GM18526 (cell line): Measurements from ENCODE around the gene CLK1.

Source experiments
- POLR2A ChIP-seq: IDR thresholded peaks from 3 replicates; pipeline ENCODE4 v1.6.1; 2011; ENCODE audit not compliant: insufficient read length; ENCODE audit errors: extremely low read depth

The CLK1 gene

DNA sequence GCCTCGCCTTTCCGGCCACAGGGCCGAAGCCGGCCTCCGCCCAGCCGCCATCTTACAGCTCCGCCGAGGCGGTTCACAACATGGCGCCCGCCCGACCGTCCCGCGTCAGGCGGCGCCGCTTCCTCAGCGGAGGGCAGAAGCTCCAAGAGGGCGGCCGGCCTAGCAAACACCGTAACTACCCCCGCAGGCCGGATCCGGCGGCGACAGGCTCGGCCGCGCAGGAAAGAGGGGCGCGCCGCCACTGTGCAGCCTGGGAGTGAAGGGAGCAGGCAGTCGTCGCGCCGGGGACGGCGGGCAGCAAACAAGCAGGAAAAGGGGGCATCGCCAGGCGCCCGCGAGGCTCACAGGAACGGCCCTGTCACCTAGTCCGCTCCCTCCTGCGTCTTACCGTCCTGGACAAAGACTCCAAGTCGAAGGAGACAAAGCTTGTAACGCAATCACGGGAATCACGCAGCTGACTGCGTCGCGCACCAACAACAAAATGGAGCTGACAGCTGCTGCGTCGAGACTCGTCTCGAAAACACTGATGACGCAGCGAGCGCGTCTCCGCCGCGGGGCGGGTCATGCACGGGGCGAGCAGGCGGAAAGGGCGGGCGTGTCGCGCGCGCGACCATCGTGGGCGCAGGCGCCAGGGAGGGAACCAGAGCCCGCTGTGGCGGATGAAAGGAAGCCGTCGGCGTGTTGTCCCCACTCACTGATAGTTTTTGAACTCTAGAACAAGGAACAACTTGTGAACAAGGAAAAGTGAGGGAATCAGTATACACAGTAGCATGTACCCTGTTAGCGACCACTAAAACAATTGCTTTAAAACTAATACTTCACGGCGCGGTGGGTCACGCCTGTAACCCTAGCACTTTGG, at the start of gene CLK1:
Gene CLK1 (minus strand): TSS at position 483 of the 859 bp plus-strand sequence. CDS start 2,796 bp downstream, outside the sequence.
- TF ChIP-seq POLR2A: peak; percentile 98

DNA sequence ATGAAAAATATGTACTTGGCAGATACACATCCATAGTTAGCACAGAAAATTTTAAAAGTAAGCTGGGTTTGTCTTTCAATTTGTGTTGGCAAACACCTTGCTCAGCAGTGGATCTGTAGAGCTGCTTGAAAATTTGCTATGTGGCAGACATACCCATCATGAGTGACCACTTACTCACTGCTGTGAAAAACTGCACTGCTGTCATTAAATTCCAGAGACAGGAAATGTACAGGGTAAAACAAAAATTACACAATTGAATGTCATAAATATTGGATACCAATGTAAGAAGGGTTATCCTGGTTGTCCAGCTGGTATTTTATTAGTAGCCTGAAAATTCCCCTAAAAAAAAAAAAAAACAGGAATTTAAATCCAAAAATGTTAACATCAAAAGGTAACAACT, 49.2 kb upstream of the CLK1 start:
- TF ChIP-seq POLR2A: no peak

DNA sequence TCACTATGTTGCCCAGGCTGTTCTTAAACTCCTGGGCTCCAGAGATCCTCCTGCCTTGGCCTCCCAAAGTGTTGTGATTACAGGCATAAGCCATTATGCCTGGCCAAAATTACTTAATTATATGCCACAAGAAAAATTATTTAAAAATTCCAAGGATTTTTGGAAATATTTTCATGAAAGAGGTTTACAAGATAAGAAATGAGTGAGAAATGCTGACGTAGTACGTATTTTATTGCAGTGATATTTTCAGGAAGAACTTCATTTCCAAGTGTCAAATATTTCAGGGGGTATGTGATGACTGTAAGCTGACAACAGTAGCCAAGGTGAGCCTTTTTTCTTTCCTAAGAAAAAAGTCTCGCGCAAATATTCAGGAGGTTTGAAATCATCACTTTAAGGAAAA, 45.5 kb upstream of the CLK1 start:
- TF ChIP-seq POLR2A: no peak

DNA sequence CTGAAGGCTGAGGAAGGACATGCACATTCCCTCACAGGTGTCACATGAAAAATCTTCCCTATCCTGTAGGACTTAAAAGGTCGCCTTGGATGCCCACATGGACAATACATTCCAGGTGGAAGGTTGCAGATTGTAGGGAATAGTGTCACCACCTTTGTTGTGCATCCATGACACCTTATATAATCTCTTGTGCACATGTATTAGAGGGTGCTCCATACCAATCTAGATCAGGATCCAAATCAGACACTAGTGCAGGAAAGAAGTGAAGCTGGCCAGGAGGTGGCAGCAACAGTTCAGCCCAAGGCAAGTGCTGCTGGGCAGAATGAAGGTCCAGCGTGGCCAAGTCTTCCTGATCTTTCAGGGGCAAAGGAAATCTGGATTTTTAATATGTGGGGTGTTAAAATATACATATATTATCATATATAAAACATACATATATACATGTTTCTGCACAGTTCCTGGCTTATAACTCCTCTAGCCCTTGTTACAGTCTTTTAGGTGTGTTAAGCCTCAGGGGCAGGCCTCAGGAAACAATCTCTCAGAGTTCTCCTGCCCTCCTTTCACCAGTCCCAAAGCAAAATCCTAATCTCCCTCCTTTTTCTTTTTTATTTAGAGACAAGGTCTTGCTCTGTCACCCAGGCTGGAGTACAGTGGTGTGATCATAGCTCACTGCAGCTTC, 41.3 kb upstream of the CLK1 start:
- no peak for TF ChIP-seq POLR2A

DNA sequence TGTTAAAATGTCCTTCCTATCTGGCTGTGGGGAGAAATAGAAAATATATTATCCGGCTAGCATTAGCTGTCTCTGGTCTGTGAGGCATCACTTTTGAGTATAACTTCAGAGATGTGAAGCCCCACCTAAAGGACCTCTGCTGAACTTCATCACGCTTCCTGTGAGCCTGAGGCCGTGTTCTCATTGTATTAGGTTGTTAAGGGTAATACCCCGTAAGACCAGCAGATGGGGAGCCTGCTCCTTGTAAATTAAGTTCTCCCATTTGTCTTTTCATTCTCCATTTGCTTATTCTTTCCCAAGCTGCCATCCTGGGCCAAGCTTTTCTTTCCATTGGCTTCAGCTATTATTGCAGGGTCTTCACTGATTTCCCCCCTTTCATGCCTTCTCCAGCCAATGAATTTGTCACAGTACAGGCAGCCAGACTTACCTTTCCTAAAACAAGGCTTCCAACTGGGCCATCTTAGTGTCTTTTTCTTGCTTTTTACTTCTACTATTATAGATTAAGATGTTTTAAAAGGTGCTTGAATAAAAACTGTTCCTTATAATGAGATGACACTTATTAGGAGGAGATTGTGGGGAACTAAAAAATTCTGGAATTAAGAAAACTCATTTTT, 37.1 kb upstream of the CLK1 start:
- no peak for TF ChIP-seq POLR2A

DNA sequence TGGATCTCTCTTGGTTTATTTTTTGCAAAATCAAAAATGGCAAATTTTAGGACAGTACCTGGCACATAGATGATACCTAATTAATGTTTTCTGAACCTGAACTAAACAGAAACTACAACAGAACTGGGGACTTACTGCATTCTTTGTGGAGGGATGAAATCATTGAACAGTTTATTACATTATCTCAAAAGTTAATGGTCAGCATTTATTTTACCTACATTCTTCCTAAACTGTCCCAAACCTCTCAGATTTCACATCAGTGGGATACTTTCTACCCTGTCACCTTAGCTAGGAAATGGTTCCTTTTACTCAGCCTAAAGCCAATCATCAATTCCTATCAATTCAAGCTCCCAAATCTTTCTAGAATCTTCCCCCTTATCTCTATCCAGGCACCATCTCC, 35.0 kb upstream of the CLK1 start:
- TF ChIP-seq POLR2A: no peak

DNA sequence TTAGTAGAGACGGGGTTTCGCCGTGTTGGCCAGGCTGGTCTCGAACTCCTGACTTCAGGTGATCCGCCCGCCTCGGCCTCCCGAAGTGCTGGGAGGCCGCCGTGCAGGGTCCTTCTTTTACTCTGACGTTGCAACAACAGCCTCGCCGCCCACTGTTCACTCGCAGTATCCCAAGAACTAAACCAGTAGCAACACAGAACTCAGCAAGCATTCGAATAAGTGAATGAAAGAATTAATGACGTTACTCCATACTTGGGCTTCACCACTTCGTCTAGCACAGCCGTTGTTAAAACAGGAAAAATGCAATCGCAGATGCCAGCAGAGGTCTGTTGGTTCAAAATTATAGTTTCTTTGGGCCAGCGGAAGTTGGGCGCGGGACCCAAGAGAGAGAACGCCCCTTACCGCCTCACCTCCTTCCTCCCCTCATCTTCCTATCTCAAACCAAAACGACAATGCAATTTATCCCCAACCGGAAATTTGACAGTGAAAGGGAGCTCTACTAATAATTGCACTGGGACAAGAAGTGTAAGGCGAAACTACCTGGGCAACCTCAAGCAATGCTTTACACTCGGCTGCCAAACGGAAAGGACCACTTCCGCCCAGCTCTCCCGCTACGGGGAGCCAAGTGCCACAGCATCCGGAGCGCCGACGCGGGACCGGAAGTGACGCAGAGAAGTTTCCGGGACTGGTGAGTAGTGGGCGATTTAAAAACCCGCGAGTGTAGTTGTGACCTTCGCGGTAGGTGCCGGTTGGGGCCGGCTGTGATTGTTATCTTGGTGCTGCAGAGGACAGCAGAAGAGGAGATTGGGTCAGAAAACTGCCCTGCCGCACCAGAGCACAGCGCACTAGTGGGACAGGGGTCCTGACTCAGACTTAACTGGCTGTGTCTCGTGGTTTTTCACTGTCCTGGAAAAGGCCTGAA, 24.5 kb upstream of the CLK1 start, which contains the start of the genes NIF3L1 and PPIL3:
Gene NIF3L1 (plus strand): TSS at position 668 of the 922 bp plus-strand sequence. CDS start 2,573 bp downstream, outside the sequence.
Gene PPIL3 (minus strand): TSS at position 374 of the 922 bp plus-strand sequence. CDS start 1,462 bp downstream, outside the sequence.
- TF ChIP-seq POLR2A: no peak

DNA sequence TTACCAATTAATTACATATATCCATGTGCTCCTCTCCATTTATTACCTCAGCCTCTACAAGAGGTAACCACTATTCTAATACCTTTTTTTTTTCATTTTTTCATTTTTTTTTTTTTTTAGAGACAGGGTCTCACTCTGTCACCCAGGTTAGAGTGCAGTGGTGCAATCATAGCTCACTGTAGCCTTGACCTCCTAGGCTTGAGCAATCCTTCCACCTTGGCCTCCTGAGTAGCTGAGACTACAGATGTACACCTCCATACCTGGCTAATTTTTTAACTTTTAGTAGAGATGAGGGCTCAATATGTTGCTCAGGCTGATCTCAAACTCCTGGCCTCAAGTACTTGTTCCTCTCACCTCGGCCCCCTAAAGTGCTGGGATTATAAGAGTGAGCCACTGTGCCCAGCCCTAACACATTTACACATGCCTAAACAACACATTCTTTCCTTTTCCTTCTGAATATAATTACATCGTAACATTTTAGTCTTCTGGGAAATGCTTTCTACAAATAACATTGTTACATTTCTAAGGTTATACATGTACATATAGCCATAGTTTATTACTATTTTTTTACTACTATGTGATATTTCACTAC, 13.9 kb upstream of the CLK1 start:
- no peak for TF ChIP-seq POLR2A

DNA sequence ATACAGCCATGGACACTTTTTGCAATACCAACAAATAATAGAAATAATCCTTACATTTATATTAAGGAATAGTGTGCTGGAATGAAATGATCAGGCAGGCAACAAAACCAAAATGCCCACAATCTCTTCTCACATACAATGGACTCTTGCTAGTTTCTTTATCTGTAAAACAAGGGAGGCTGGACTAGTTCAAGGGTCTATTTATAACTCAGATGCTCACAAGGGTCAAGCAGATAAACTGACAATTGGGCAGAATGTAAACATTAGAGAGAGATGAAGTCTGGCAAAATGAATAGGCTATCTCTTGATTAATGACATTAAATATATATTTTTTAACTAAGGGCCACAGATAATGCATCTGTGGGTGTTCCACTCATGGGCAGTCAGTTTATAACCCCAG, 13.0 kb upstream of the CLK1 start:
- no peak for TF ChIP-seq POLR2A

DNA sequence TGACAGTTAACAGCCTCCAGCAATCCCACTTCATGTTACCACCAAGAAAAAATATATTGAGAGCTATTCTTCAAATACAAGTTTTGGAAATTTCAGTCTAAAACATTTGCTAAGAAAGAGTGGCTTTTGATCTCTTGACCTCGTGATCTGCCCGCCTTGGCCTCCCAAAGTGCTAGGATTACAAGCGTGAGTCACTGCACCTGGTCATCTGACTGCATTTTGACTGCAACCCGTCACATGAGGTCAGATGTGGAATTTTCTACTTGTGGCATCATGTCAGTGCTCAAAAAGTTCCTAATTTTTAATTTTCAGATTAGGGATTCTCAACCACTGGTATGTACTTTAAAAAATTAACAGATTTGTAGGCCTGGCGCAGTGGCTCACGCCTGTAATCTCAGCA, 9.1 kb upstream of the CLK1 start:
- no peak for TF ChIP-seq POLR2A

DNA sequence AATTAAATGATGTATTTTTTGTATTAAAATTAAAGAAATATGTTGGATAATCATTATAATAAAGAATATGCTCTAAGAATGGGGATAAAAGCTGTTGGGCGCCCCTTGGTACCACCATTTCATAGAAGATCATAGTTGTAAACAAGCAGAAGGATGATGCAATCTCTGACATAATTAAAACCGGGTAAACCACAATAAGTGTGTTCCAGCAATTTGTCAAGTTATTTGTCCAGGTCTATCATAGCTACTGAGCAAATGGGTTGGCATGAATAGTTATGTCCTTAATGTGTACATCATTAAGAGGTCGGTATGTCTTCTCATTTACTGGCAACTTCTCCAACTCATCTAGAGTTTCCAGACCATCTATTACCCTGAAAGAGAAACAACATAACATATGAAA, 6.7 kb upstream of the CLK1 start:
- TF ChIP-seq POLR2A: no peak

DNA sequence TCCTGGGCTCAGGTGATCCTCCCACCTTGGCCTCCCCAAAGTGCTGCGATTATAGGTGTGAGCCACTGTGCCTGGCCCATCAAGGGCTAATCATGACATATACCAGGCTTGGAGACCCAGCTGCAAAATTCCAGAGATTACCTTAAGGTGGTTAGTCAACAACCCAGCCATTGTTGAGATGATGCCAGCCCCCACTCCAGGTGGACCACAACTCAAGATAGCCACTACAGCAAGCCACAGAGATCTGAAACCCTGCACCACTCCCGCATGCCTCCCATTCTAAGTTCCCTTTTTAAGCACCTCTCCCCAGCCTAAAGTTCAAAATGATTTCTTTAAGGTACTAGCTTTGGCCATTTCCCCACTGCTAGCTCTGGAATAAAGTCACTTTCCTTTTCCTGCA, 4.6 kb upstream of the CLK1 start:
- TF ChIP-seq POLR2A: no peak

DNA sequence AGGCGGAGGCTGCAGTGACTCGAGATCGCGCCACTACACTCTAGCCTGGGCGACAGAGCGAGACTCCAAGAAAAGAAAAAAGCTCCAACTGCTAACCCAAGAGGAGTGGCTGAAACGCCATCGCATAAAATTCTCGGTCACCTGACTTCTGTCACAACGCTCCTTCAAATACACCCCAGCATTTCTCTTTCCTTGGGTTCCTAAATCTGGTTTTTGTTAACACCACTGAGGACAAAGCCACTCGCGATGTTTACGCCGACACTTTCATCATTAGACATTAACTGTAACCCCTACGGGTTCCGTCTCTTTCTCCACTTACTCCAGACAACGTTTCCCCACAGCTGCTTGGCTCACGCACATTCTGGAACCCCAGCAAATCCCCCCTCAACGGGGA, 679 bp downstream of the CLK1 start:
- no peak for TF ChIP-seq POLR2A

DNA sequence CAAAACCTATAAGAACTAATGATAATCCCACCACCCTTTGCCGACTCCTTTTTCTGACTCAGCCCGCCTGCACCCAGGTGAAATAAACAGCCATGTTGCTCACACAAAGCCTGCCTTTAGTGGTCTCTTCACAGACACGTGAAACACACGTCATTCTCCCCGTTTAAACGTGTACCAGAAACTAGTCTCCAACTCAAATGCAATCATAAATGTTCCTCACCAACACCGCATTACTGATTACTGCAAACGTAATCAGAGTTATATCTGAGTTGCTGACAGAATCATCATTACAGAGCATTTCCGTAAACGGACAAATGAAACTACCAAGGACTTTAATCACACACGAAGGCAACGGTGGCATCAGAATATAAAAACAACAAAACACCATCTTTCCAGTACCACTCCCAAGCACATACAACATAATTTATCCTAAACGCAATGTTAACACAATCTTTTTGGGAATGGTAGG, 1.9 kb downstream of the CLK1 start:
- TF ChIP-seq POLR2A: no peak
